Measurements from ENCODE around the gene IRF4.
"Not testable (repeated sequence)": the region's sequence is repeated elsewhere in the genome, so short reads cannot be mapped to it uniquely, and the experiment has no call there.

Gene IRF4

GRCh38 chr6:366389-367297 is 24.9 kb upstream of the IRF4 start:
- DNase-seq (ENCODE audit: low read depth), result no peak

GRCh38 chr6:367298-367794 is 24.2 kb upstream of the IRF4 start:
- DNase-seq (ENCODE audit: low read depth), result no peak

- no peak for DNase-seq (ENCODE audit: low read depth)
Measured at GRCh38 chr6:367891-368630, 23.5 kb upstream of the IRF4 start.

- no peak for DNase-seq (ENCODE audit: low read depth)
Measured at GRCh38 chr6:369559-370431, 21.8 kb upstream of the IRF4 start.

GRCh38 chr6:370555-370954 is 21.0 kb upstream of the IRF4 start:
- DNase-seq (ENCODE audit: low read depth), result no peak

GRCh38 chr6:371851-372250 is 19.7 kb upstream of the IRF4 start:
- DNase-seq (ENCODE audit: low read depth), result not testable (repeated sequence)

GRCh38 chr6:372336-372911 is 19.1 kb upstream of the IRF4 start:
- no peak for DNase-seq (ENCODE audit: low read depth)

- no peak for DNase-seq (ENCODE audit: low read depth)
Measured at GRCh38 chr6:373031-373430, 18.5 kb upstream of the IRF4 start.

- no peak for DNase-seq (ENCODE audit: low read depth)
Measured at GRCh38 chr6:373773-374724, 17.5 kb upstream of the IRF4 start.

GRCh38 chr6:374956-375355 is 16.6 kb upstream of the IRF4 start:
- DNase-seq (ENCODE audit: low read depth), result no peak

- no peak for DNase-seq (ENCODE audit: low read depth)
Measured at GRCh38 chr6:376827-377640, 14.5 kb upstream of the IRF4 start.

GRCh38 chr6:377641-378020 is 13.9 kb upstream of the IRF4 start:
- not testable (repeated sequence) for DNase-seq (ENCODE audit: low read depth)

- DNase-seq (ENCODE audit: low read depth), result no peak
Measured at GRCh38 chr6:378090-378957, 13.2 kb upstream of the IRF4 start.

- no peak for DNase-seq (ENCODE audit: low read depth)
Measured at GRCh38 chr6:378958-379409, 12.6 kb upstream of the IRF4 start.

- DNase-seq (ENCODE audit: low read depth), result no peak
Measured at GRCh38 chr6:379410-380181, 12.0 kb upstream of the IRF4 start.

GRCh38 chr6:380234-381218 is 11.0 kb upstream of the IRF4 start:
- no peak for DNase-seq (ENCODE audit: low read depth)

All from stimulated activated CD8-positive, alpha-beta memory T cell treated with anti-CD3 and anti-CD28 coated beads, Interleukin-7, amount 100 ng/mL, for 24 hours (primary cell).